SK-N-SH (cell line): Measurements from ENCODE around the gene SLC26A2. TPM values are rescaled to one million over a fixed set of nuclear protein-coding genes. Genes with fewer than 3 reads are reported as not detected.

ENCODE experiments used
- CTCF ChIA-PET: fragments of 300-600, 350-600 bp; formaldehyde crosslinking; extraction: SDS; loops from one replicate; lab custom pipeline; 2021; lab: Yijun Ruan, JAX
- POLR2A ChIA-PET: fragments of 350-600 bp; sonication (Branson Sonifier 250); formaldehyde crosslinking; extraction: SDS; loops from one replicate; lab custom pipeline; 2020; ENCODE audit warnings: antibody characterized with exemption, inconsistent platforms; lab: Yijun Ruan, JAX
- DNase-seq: peaks from one replicate; pipeline ENCODE4 v3.0.0; 2012
- H2AFZ ChIP-seq: fragments of 200-600 bp; sonication (generic); 2 replicates; pipeline ENCODE4 v1.8.1; 2016; ENCODE audit warnings: antibody characterized with exemption, mild to moderate bottlenecking, low read depth
- H3F3A ChIP-seq: fragments of 200-600 bp; sonication (generic); replicated peaks from 2 replicates; pipeline ENCODE3; 2016; ENCODE audit warnings: antibody characterized with exemption, mild to moderate bottlenecking; ENCODE audit not compliant: insufficient read depth
- H3K27ac ChIP-seq, 2 experiments: fragments of 200-500 bp in 1 of 2; fragments of 200-600 bp in 1 of 2; sonication (Bioruptor generic) in 1 of 2; sonication (generic), shearing (Covaris generic) in 1 of 2; 2 replicates each; pipeline versions ENCODE4 v1.5.1 to v1.6.1; 2014 to 2016; ENCODE audit warnings: low read depth in 2 of 2, inconsistent platforms in 1 of 2, low read length in 1 of 2, mild to moderate bottlenecking in 1 of 2, mixed read lengths in 1 of 2
- H3K27me3 ChIP-seq: fragments of 200-600 bp; sonication (generic), shearing (Covaris generic); 2 replicates; pipeline ENCODE4 v1.6.1; 2016; ENCODE audit warnings: mixed run types; ENCODE audit not compliant: insufficient read depth
- H3K36me3 ChIP-seq, 2 experiments: fragments of 200-500 bp in 1 of 2; fragments of 200-600 bp in 1 of 2; sonication (Bioruptor generic) in 1 of 2; sonication (generic) in 1 of 2; replicated peaks in 1 of 2; 2 replicates each; pipeline versions ENCODE3 to v1.5.1; 2014 to 2016; ENCODE audit warnings: low read length in 1 of 2, mild to moderate bottlenecking in 1 of 2; ENCODE audit not compliant: insufficient read depth in 2 of 2, control insufficient read depth in 1 of 2
- H3K4me1 ChIP-seq, 2 experiments: fragments of 200-500 bp in 1 of 2; fragments of 200-600 bp in 1 of 2; sonication (Bioruptor generic) in 1 of 2; sonication (generic), shearing (Covaris generic) in 1 of 2; 2 replicates each; pipeline versions ENCODE4 v1.5.1 to v1.6.1; 2014 to 2016; ENCODE audit warnings: low read depth in 1 of 2, low read length in 1 of 2, mixed run types in 1 of 2; ENCODE audit not compliant: insufficient read depth in 2 of 2, control insufficient read depth in 1 of 2
- H3K4me2 ChIP-seq: fragments of 200-600 bp; sonication (generic), shearing (Covaris generic); 2 replicates; pipeline ENCODE4 v1.6.1; 2017; ENCODE audit warnings: mixed run types
- H3K4me3 ChIP-seq, 2 experiments: fragments of 200-500 bp in 1 of 2; fragments of 200-600 bp in 1 of 2; sonication (Bioruptor generic) in 1 of 2; sonication (generic), shearing (Covaris generic) in 1 of 2; 2 replicates each; pipeline versions ENCODE4 v1.5.1 to v1.8.1; 2014 to 2016; ENCODE audit warnings: low read depth in 2 of 2, inconsistent platforms in 1 of 2, low read length in 1 of 2, mild to moderate bottlenecking in 1 of 2, mixed read lengths in 1 of 2, moderate library complexity in 1 of 2
- H3K79me2 ChIP-seq: fragments of 200-600 bp; sonication (generic); 2 replicates; pipeline ENCODE4 v1.8.1; 2017; ENCODE audit warnings: mild to moderate bottlenecking; ENCODE audit not compliant: insufficient read depth
- H3K9ac ChIP-seq: fragments of 200-600 bp; sonication (generic); 2 replicates; pipeline ENCODE4 v1.6.1; 2017; ENCODE audit warnings: mixed run types
- H3K9me2 ChIP-seq: fragments of 200-600 bp; sonication (generic); 2 replicates; pipeline ENCODE4 v1.6.1; 2017; ENCODE audit warnings: mixed run types
- H3K9me3 ChIP-seq: fragments of 200-600 bp; sonication (generic); 2 replicates; pipeline ENCODE4 v1.6.1; 2017; ENCODE audit warnings: mixed run types, mild to moderate bottlenecking, moderate library complexity
- H4K20me1 ChIP-seq: fragments of 200-600 bp; sonication (generic); 2 replicates; pipeline ENCODE4 v1.6.1; 2017; ENCODE audit warnings: mild to moderate bottlenecking, mixed run types; ENCODE audit not compliant: insufficient read depth
- ELF1 ChIP-seq: IDR thresholded peaks from 2 replicates; pipeline ENCODE4 v1.4.0; 2012
- FOSL2 ChIP-seq: IDR thresholded peaks from 2 replicates; pipeline ENCODE4 v1.4.0; 2012; ENCODE audit warnings: low read depth, mild to moderate bottlenecking, moderate library complexity, borderline replicate concordance
- FOXJ3 ChIP-seq: sonication (generic); formaldehyde crosslinking; IDR thresholded peaks from 2 replicates; pipeline ENCODE4 v1.5.1; 2020; ENCODE audit warnings: mild to moderate bottlenecking, missing genetic modification reagents
- GATA2 ChIP-seq: sonication (generic); formaldehyde crosslinking; IDR thresholded peaks from 2 replicates; pipeline ENCODE4 v1.5.0; 2020; ENCODE audit warnings: mild to moderate bottlenecking, missing genetic modification reagents
- MAX ChIP-seq: IDR thresholded peaks from 2 replicates; pipeline ENCODE4 v1.4.0; 2012; ENCODE audit warnings: low read depth
- MEF2A ChIP-seq: IDR thresholded peaks from 2 replicates; pipeline ENCODE4 v1.4.0; 2012; ENCODE audit warnings: low read depth, borderline replicate concordance
- MXI1 ChIP-seq: IDR thresholded peaks from 2 replicates; pipeline ENCODE4 v1.6.1; 2012; ENCODE audit warnings: mild to moderate bottlenecking, low read depth, low read length, improper control_type of control experiment
- NFIC ChIP-seq: IDR thresholded peaks from 2 replicates; pipeline ENCODE4 v1.4.0; 2012; ENCODE audit warnings: borderline replicate concordance
- NRF1 ChIP-seq: IDR thresholded peaks from 2 replicates; pipeline ENCODE4 v1.6.1; 2012; ENCODE audit warnings: low read depth, mild to moderate bottlenecking, low read length
- PBX3 ChIP-seq: IDR thresholded peaks from 2 replicates; pipeline ENCODE4; 2012
- POLR2AphosphoS5 ChIP-seq: IDR thresholded peaks from 2 replicates; pipeline ENCODE4 v1.6.1; 2012; ENCODE audit warnings: low read depth, low read length
- REST ChIP-seq: IDR thresholded peaks from 2 replicates; pipeline ENCODE4 v1.6.1; 2012; ENCODE audit warnings: mild to moderate bottlenecking, low read depth, low read length, moderate library complexity
- RXRA ChIP-seq: IDR thresholded peaks from 2 replicates; pipeline ENCODE4 v1.4.0; 2012; ENCODE audit warnings: low read depth, mild to moderate bottlenecking, borderline replicate concordance
- SIN3A ChIP-seq: IDR thresholded peaks from 2 replicates; pipeline ENCODE4 v1.6.1; 2012; ENCODE audit warnings: low read depth, mild to moderate bottlenecking, low read length, moderate library complexity, borderline replicate concordance
- SMC3 ChIP-seq: IDR thresholded peaks from 2 replicates; pipeline ENCODE4 v1.6.1; 2012; ENCODE audit warnings: low read depth, low read length, improper control_type of control experiment
- TAF1 ChIP-seq: IDR thresholded peaks from 2 replicates; pipeline ENCODE4 v1.6.1; 2012; ENCODE audit warnings: low read depth, mild to moderate bottlenecking, low read length, moderate library complexity, borderline replicate concordance
- TEAD4 ChIP-seq: IDR thresholded peaks from 2 replicates; pipeline ENCODE4 v1.4.0; 2012; ENCODE audit warnings: mild to moderate bottlenecking, borderline replicate concordance; ENCODE audit not compliant: insufficient read depth
- YY1 ChIP-seq: IDR thresholded peaks from 2 replicates; pipeline ENCODE4 v1.4.0; 2012; ENCODE audit warnings: low read depth, mild to moderate bottlenecking
- ZBTB33 ChIP-seq: IDR thresholded peaks from 2 replicates; pipeline ENCODE4 v1.4.0; 2012; ENCODE audit warnings: low read depth, borderline replicate concordance
- WGBS: methylation state at CpG from one replicate; pipeline ENCODE4 v1.1.6; 2017; ENCODE audit warnings: low lambda C conversion rate; 5-methylcytosine and 5-hydroxymethylcytosine counted together
- polyA plus RNA-seq, 3 experiments: library from polyadenylated mRNA; depleted of rRNA; stranded (reverse); fragments of >200 nt; gene quantifications; 2 replicates each; pipeline ENCODE4 v1.2.3, GENCODE V29; 2012

The SLC26A2 gene
- polyA plus RNA-seq, 1 of the 3 experiments (the other 2 are of a cell fraction) = 1.3 TPM

- TF ChIP-seq ZBTB33 (no peak), MXI1 (no peak)
Observed at GRCh38 chr5:149946118-149946517, 14.4 kb upstream of the SLC26A2 start (continued).

GRCh38 chr5:149948993-149949392 is 11.6 kb upstream of the SLC26A2 start:
- Histone ChIP-seq H4K20me1 (no peaks in the 10 kb centered on the region), H3K36me3 (no peaks in the 10 kb centered on the region), H3K9ac (no peak overlapping the region), H3K4me3 (no peak overlapping the region), H3K27me3 (no peaks in the 10 kb centered on the region), H3K27ac (no peak overlapping the region), H3K9me3 (no peaks in the 10 kb centered on the region), H3F3A (peaks cover 3% of the 10 kb centered on the region), H2AFZ (no peak overlapping the region), H3K4me2 (no peak overlapping the region), H3K4me1 (no peaks in the 10 kb centered on the region; a peak in 1 of 4 replicates), H3K9me2 (no peaks in the 10 kb centered on the region), H3K79me2 (no peaks in the 10 kb centered on the region)
- TF ChIP-seq MXI1 = no peak
- TF ChIP-seq MEF2A = no peak
- TF ChIP-seq TAF1 = no peak
- TF ChIP-seq ELF1 = no peak
- no peak for TF ChIP-seq ZBTB33
- no peak for TF ChIP-seq FOSL2
- TF ChIP-seq NRF1 = no peak
- TF ChIP-seq SMC3 = no peak
- no peak for TF ChIP-seq TEAD4
- no peak for TF ChIP-seq RXRA
- TF ChIP-seq POLR2AphosphoS5 = no peak
- TF ChIP-seq GATA2 (CRISPR knock-in tag) = no peak
- TF ChIP-seq FOXJ3 = no peak
- TF ChIP-seq PBX3 = no peak
- no peak for TF ChIP-seq NFIC
- no peak for TF ChIP-seq YY1
- no peak for TF ChIP-seq REST
- no peak for TF ChIP-seq MAX
- TF ChIP-seq SIN3A = no peak
- WGBS = 74% methylated on average over 5 of the region's 5 CpGs
- ChIA-PET CTCF (interaction anchor here (0.8 to 7.1 kb wide), 4 partner anchors 10 to 115 kb away, joined by 3 to 36 read pairs (median 3); no protein-coding TSS in a partner anchor), POLR2A (interaction anchor here (0.6 kb wide), 1 partner anchor 58 kb away, joined by 3 read pairs; no protein-coding TSS in a partner anchor)
- DNase-seq = no peak
